ENCODE measurements around the gene GAA. TPM values are rescaled to one million over a fixed set of nuclear protein-coding genes. Genes with fewer than 3 reads are reported as not detected.
"Not testable (repeated sequence)": the region's sequence is repeated elsewhere in the genome, so short reads cannot be mapped to it uniquely, and the experiment has no call there.

Gene GAA
- total RNA-seq, 4 donors from 2014 or later: 48.1 to 71.7 (median 67.8) TPM

DNA sequence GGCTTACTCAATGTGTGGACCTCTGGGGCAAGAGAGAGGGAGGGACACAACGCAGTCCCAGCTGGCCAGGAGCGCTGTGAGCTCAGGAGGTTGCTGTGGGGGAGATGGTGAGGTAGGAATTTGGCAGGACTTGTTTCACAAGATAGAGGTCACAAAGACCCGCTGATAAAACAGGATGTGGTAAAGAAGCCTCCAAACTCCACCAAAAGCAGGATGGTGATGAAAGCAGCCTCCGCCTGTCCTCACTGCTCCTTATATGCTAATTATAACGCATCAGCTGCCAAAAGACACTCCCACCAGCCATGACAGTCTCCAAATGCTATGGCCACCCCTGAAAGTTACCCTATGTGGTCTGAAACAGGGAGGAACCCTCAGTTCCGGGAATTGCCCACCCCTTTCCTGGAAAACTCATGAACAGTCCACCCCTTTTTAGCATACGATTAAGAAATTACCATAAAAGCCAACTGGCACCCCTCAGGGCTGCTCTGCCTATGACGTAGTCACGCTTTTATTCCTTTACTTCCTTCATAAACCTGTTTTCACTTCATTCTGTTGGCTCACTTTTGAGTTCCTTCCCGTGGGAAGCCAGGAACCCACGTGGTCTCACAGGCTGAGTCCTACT lies 50.8 kb downstream of the GAA start:
- WGBS, 2 donors: 49 to 66% methylated on average over 11 of the region's 11 CpGs
- TF ChIP-seq CTCF (IDR thresholded peaks at IDR 0.05): no peak
- no peak for TF ChIP-seq POLR2A (IDR thresholded peaks at IDR 0.05)
- intact Hi-C loops (cut with DNase I; ENCODE audit: low total_unique reads): no loop called here
- H3K4me3 ChIP-seq (ENCODE audit: low read depth, poor library complexity, severe bottlenecking): no peak overlapping the region
- DNase-seq (ENCODE audit: low spot score in 2 of 2): no peak

DNA sequence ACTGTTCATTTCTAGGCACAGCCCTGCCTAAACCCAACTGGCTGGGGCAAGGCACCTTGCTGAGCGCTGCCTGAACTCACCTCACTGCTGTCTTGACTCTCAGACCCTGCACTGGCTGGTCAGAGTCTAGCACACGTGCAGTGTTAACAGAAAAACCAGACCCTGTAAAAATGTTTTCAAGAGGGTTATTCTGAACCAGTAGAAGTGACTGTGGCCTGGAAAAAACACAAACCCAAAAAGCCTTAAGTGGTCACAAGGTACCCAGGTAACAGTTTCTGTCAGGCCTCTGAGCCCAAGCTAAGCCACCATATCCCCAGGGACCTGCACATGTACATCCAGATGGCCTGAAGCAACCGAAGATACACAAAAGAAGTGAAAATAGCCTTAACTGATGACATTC lies 51.6 kb downstream of the GAA start:
- 84 to 91% methylated on average over 3 of the region's 3 CpGs for WGBS, 2 donors
- TF ChIP-seq CTCF (IDR thresholded peaks at IDR 0.05): no peak
- no peak for TF ChIP-seq POLR2A (IDR thresholded peaks at IDR 0.05)
- no peak for DNase-seq (ENCODE audit: low spot score in 2 of 2)
- intact Hi-C loops (cut with DNase I; ENCODE audit: low total_unique reads): no loop called here
- H3K4me3 ChIP-seq (ENCODE audit: low read depth, poor library complexity, severe bottlenecking): no peak overlapping the region

DNA sequence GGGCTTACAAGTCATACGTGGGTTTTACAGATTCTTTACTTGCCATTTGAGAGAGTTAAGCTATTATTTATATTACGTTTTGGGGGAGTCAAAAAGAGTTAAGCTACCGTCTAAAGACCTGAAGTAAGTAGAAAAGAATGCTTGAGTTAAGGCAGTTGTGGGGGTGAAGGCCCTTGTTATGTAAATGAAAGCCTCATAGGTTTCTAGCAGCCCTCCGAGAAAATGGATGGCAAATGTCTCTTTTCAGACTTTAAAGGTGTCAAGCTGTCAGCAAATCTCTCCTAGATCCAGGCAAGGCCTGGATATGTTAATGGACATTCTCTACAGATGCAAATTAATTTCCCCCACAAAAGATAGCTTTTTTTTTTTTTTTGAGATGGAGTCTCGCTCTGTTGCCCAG lies 52.8 kb downstream of the GAA start:
- WGBS, 2 donors: 80 to 87% methylated on average over 5 of the region's 5 CpGs
- H3K4me3 ChIP-seq (ENCODE audit: low read depth, poor library complexity, severe bottlenecking): no peak overlapping the region
- no peak for DNase-seq (ENCODE audit: low spot score in 2 of 2)
- TF ChIP-seq POLR2A (IDR thresholded peaks at IDR 0.05) (no peak), CTCF (IDR thresholded peaks at IDR 0.05) (no peak)
- intact Hi-C loops (cut with DNase I; ENCODE audit: low total_unique reads): no loop called here

- DNase-seq (ENCODE audit: low spot score in 2 of 2); H3K4me3 ChIP-seq (ENCODE audit: low read depth, poor library complexity, severe bottlenecking); intact Hi-C loops (cut with DNase I; ENCODE audit: low total_unique reads): not testable (repeated sequence)
- 26 to 27% methylated on average over 2 of the region's 2 CpGs for WGBS, 2 donors
Measured at GRCh38 chr17:80155600-80155999, 54.2 kb downstream of the GAA start.

DNA sequence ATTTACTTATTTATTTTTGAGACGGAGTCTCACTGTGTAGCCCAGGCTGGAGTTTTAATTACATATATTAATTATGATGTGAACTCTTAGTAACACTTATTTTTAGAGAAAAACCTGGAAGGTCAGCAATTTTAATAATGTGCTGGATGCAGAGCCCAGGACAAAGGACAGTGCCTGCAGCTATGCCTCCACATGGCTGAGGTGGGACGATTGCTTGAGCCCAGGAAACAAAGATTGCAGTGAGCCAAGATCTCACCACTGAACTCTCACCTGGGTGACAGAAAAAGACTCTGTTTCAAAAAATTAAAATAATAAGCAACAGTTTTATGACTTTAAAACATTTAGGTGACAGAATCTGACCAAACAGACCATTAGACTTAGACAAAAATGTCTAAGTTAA lies 57.5 kb downstream of the GAA start:
- TF ChIP-seq CTCF (IDR thresholded peaks at IDR 0.05): no peak
- TF ChIP-seq POLR2A (IDR thresholded peaks at IDR 0.05): no peak
- no peak overlapping the region for H3K4me3 ChIP-seq (ENCODE audit: low read depth, poor library complexity, severe bottlenecking)
- 75 to 84% methylated on average over 2 of the region's 2 CpGs for WGBS, 2 donors
- intact Hi-C loops (cut with DNase I; ENCODE audit: low total_unique reads): no loop called here
- no peak for DNase-seq (ENCODE audit: low spot score in 2 of 2)

GRCh38 chr17:80160536-80160935 lies 59.2 kb downstream of the GAA start:
- no peak overlapping the region for H3K4me3 ChIP-seq (ENCODE audit: low read depth, poor library complexity, severe bottlenecking)
- DNase-seq (ENCODE audit: low spot score in 2 of 2): no peak
- WGBS, 2 donors: 57 to 67% methylated on average over 3 of the region's 3 CpGs
- intact Hi-C loops (cut with DNase I; ENCODE audit: low total_unique reads): no loop called here
- TF ChIP-seq POLR2A (IDR thresholded peaks at IDR 0.05) (no peak), CTCF (IDR thresholded peaks at IDR 0.05) (no peak)
